Erythroblast (primary cell): ENCODE data around the gene SMAP1.

Experiments
- GATA1 ChIP-seq: IDR thresholded peaks from 2 replicates; pipeline ENCODE4 v1.6.1; 2011; ENCODE audit warnings: low read depth, mild to moderate bottlenecking, control low read depth, low read length, moderate library complexity
- POLR2A ChIP-seq: IDR thresholded peaks from 2 replicates; pipeline ENCODE4 v1.6.1; 2011; ENCODE audit warnings: mild to moderate bottlenecking, low read length

DNA sequence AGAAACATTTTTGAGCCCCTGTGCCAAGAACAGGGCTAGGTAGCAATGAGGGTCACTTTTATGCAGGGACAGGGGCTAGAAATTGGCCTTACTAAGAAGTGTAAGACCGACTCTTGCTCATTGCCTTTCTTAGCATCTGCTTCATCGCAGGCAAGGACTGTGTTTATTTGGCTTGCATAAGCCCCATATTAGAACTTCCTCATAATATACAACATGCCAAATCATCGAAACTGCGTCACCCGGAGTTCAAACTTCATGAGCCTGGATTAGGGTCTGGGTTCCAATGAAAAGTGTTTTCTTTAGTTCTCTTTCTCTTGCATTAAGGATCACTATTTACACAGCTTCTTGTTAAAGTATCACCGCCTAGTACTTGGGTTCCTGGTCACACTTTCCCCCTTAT lies 977 bp upstream of the SMAP1 start:
- TF ChIP-seq POLR2A (no peak), GATA1 (no peak)
